ENCODE data around the gene CYLD. TPM values are rescaled to one million over a fixed set of nuclear protein-coding genes. Genes with fewer than 3 reads are reported as not detected.

The CYLD gene
- polyA plus RNA-seq, 1 experiment: 12.3 TPM

GRCh38 chr16:50705436-50706110, 36.3 kb upstream of the CYLD start:
- CTCF ChIA-PET: interaction anchor here (1.0 kb wide), 1 partner anchor 11 kb away, joined by 3 read pairs; no protein-coding TSS in a partner anchor
- POLR2A ChIA-PET: no interaction called here
- no peak overlapping the region for H3K4me3 ChIP-seq (ENCODE audit: low read depth, low read length)
- no peaks in the 10 kb centered on the region for H3K27me3 ChIP-seq (ENCODE audit: control insufficient read depth, insufficient read depth, low read length)
- no peak for TF ChIP-seq CTCF (IDR thresholded peaks at IDR 0.05; ENCODE audit: insufficient read depth, low read depth, low read length)
- DNase-seq (ENCODE audit: low read depth): no peak
- H3K36me3 ChIP-seq (ENCODE audit: control insufficient read depth, insufficient read depth, low read length): no peaks in the 10 kb centered on the region

- no peaks in the 10 kb centered on the region for H3K27me3 ChIP-seq (ENCODE audit: control insufficient read depth, insufficient read depth, low read length)
- H3K36me3 ChIP-seq (ENCODE audit: control insufficient read depth, insufficient read depth, low read length): no peaks in the 10 kb centered on the region
- DNase-seq (ENCODE audit: low read depth): no peak
- no peak for TF ChIP-seq CTCF (IDR thresholded peaks at IDR 0.05; ENCODE audit: insufficient read depth, low read depth, low read length)
- ChIA-PET POLR2A (no interaction called here), CTCF (interaction anchor here (1.0 kb wide), 1 partner anchor 10 kb away, joined by 3 read pairs; no protein-coding TSS in a partner anchor)
- no peak overlapping the region for H3K4me3 ChIP-seq (ENCODE audit: low read depth, low read length)
Observed at GRCh38 chr16:50706250-50706649, 35.6 kb upstream of the CYLD start.

GRCh38 chr16:50708373-50709060, 33.4 kb upstream of the CYLD start:
- CTCF ChIA-PET: no interaction called here
- no peak for DNase-seq (ENCODE audit: low read depth)
- Histone ChIP-seq H3K4me3 (ENCODE audit: low read depth, low read length) (no peak overlapping the region), H3K36me3 (ENCODE audit: control insufficient read depth, insufficient read depth, low read length) (no peaks in the 10 kb centered on the region), H3K27me3 (ENCODE audit: control insufficient read depth, insufficient read depth, low read length) (no peaks in the 10 kb centered on the region)
- POLR2A ChIA-PET: no interaction called here
- no peak for TF ChIP-seq CTCF (IDR thresholded peaks at IDR 0.05; ENCODE audit: insufficient read depth, low read depth, low read length)

GRCh38 chr16:50709061-50709684, 32.7 kb upstream of the CYLD start:
- no peak for DNase-seq (ENCODE audit: low read depth)
- no peaks in the 10 kb centered on the region for H3K27me3 ChIP-seq (ENCODE audit: control insufficient read depth, insufficient read depth, low read length)
- ChIA-PET POLR2A (no interaction called here), CTCF (no interaction called here)
- H3K4me3 ChIP-seq (ENCODE audit: low read depth, low read length): no peak overlapping the region
- H3K36me3 ChIP-seq (ENCODE audit: control insufficient read depth, insufficient read depth, low read length): no peaks in the 10 kb centered on the region
- no peak for TF ChIP-seq CTCF (IDR thresholded peaks at IDR 0.05; ENCODE audit: insufficient read depth, low read depth, low read length)

- POLR2A ChIA-PET: no interaction called here
- CTCF ChIA-PET: no interaction called here
Observed at GRCh38 chr16:50709980-50710379, 31.9 kb upstream of the CYLD start.

More at GRCh38 chr16:50709980-50710379, 31.9 kb upstream of the CYLD start:
- TF ChIP-seq CTCF (IDR thresholded peaks at IDR 0.05; ENCODE audit: insufficient read depth, low read depth, low read length): no peak
- Histone ChIP-seq H3K27me3 (ENCODE audit: control insufficient read depth, insufficient read depth, low read length) (no peaks in the 10 kb centered on the region), H3K36me3 (ENCODE audit: control insufficient read depth, insufficient read depth, low read length) (no peaks in the 10 kb centered on the region), H3K4me3 (ENCODE audit: low read depth, low read length) (no peak overlapping the region)
- DNase-seq (ENCODE audit: low read depth): no peak
